ENCODE data around the gene PGBD5. TPM values are rescaled to one million over a fixed set of nuclear protein-coding genes. Genes with fewer than 3 reads are reported as not detected.

Gene PGBD5
- total and polyA plus RNA-seq, 2 of the 13 experiments (the other 11 are each of a cell fraction or from before 2014, with no cell fraction given): 0.04 to 0.13 TPM

DNA sequence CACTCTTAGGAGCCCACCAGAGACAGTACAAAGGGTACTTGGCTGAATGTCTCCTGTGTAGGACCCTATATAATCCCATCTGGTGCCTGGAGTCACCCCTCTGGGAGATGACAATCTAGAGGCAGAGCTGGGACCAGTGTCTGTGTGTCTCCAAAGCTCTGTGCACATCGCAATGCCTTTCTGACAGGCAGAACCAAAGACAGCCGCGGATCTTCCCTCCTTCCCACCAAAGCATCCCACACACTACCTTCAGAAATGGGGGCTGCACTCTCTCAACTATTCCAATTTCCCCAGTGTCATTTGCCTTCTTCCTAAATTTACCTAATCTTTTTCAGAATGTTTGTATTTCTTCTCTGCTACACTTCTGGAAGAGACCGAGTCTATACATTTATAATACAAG lies 12.0 kb downstream of the PGBD5 start:
- intact Hi-C loops (cut with micrococcal nuclease; ENCODE audit: unreplicated experiment): no loop called here
- Histone ChIP-seq H3K36me3 (replicated peaks in 1 of 2; ENCODE audit: control insufficient read depth in 1 of 2, insufficient read depth in 2 of 2, low read length in 2 of 2) (no peaks in the 10 kb centered on the region), H3K27me3 (ENCODE audit: control insufficient read depth in 1 of 2, insufficient read depth in 2 of 2, low read length in 2 of 2) (peaks cover 0 to 11% of the 10 kb centered on the region in 2 experiments; a peak in 2 of 5 replicates), H2AFZ (ENCODE audit: low read length) (no peak overlapping the region), H3K4me2 (ENCODE audit: low read depth, low read length) (no peak overlapping the region), H3K27ac (ENCODE audit: extremely low read length, insufficient read depth, low read length) (no peak overlapping the region), H3K9ac (ENCODE audit: insufficient read depth, low read depth, low read length) (no peak overlapping the region), H3K9me3 (ENCODE audit: low read length) (no peaks in the 10 kb centered on the region), H3K4me3 (replicated peaks in 1 of 3; ENCODE audit: insufficient read depth in 1 of 3, low read depth in 2 of 3, low read length in 3 of 3) (no peak overlapping the region), H4K20me1 (ENCODE audit: insufficient read depth, low read length) (no peaks in the 10 kb centered on the region), H3K4me1 (ENCODE audit: insufficient read depth, low read length) (no peaks in the 10 kb centered on the region), H3K79me2 (ENCODE audit: insufficient read depth, low read length) (no peaks in the 10 kb centered on the region)
- TF ChIP-seq ZNF101 (CRISPR knock-in tag; IDR thresholded peaks at IDR 0.05; ENCODE audit: borderline replicate concordance, low read depth) (no peak), ZNF570 (CRISPR knock-in tag; IDR thresholded peaks at IDR 0.05; ENCODE audit: borderline replicate concordance) (no peak), KLF12 (CRISPR knock-in tag; IDR thresholded peaks at IDR 0.05; ENCODE audit: borderline replicate concordance) (no peak), ZNF234 (CRISPR knock-in tag; conservative IDR thresholded peaks at IDR 0.05) (no peak), MATR3 (CRISPR knock-in tag; IDR thresholded peaks at IDR 0.05) (no peak), ZNF513 (CRISPR knock-in tag; conservative IDR thresholded peaks at IDR 0.05) (no peak), HNF4A (CRISPR knock-in tag; IDR thresholded peaks at IDR 0.05) (no peak), ZSCAN29 (CRISPR knock-in tag; conservative IDR thresholded peaks at IDR 0.05) (no peak), ZNF142 (CRISPR knock-in tag; IDR thresholded peaks at IDR 0.05) (no peak)
- WGBS (ENCODE audit: low lambda C conversion rate): 23% methylated on average over 1 of the region's 4 CpGs
- BruUV-seq (replicated peaks): no TSS peak
- DNase-seq (ENCODE audit: low spot score) (no peak), FAIRE-seq (no peak), ATAC-seq (no peak)
- POLR2A ChIA-PET: no interaction called here
- CTCF ChIA-PET (ENCODE audit: low intra/inter-chr PET ratio, low total read pairs): no interaction called here
- in situ Hi-C loops (cut with HindIII; ENCODE audit: extremely low pct_ligation_motif_present, low pct_unique_long_range_greater_than_20kb): no loop called here
